ENCODE measurements around the gene BAIAP3.

BAIAP3 gene

GRCh38 chr16:1335211-1335971 is 1.9 kb downstream of the BAIAP3 start:
- no peak for DNase-seq

GRCh38 chr16:1335996-1336395 is 2.6 kb downstream of the BAIAP3 start:
- no peak for DNase-seq

- DNase-seq, result no peak
Observed at GRCh38 chr16:1336619-1337018, 3.2 kb downstream of the BAIAP3 start.

- DNase-seq, result no peak
Observed at GRCh38 chr16:1337486-1337885, 4.0 kb downstream of the BAIAP3 start.

GRCh38 chr16:1338119-1338730 is 4.8 kb downstream of the BAIAP3 start:
- no peak for DNase-seq

GRCh38 chr16:1338855-1339675 is 5.6 kb downstream of the BAIAP3 start:
- no peak for DNase-seq

GRCh38 chr16:1340730-1341494 is 7.5 kb downstream of the BAIAP3 start:
- DNase-seq, result no peak

GRCh38 chr16:1341495-1342420 is 8.3 kb downstream of the BAIAP3 start:
- no peak for DNase-seq

GRCh38 chr16:1342526-1343427 is 9.3 kb downstream of the BAIAP3 start:
- DNase-seq, result peak; percentile 89

- DNase-seq, result no peak
Observed at GRCh38 chr16:1343428-1344242, 10.2 kb downstream of the BAIAP3 start.

- no peak for DNase-seq
Observed at GRCh38 chr16:1344499-1344898, 11.1 kb downstream of the BAIAP3 start.

- DNase-seq, result no peak
Observed at GRCh38 chr16:1345087-1345486, 11.6 kb downstream of the BAIAP3 start.

GRCh38 chr16:1345651-1346421 is 12.4 kb downstream of the BAIAP3 start:
- DNase-seq, result no peak

GRCh38 chr16:1346422-1347285 is 13.2 kb downstream of the BAIAP3 start:
- no peak for DNase-seq

GRCh38 chr16:1347286-1347855 is 13.9 kb downstream of the BAIAP3 start:
- no peak for DNase-seq

- no peak for DNase-seq
Observed at GRCh38 chr16:1347962-1348361, 14.5 kb downstream of the BAIAP3 start.

GRCh38 chr16:1348441-1348840 is 15.0 kb downstream of the BAIAP3 start:
- no peak for DNase-seq

GRCh38 chr16:1348926-1349325 is 15.5 kb downstream of the BAIAP3 start:
- DNase-seq, result no peak

Data from NCI-H510A (cell line).